Subcutaneous adipose tissue (tissue), 4 donors: ENCODE results near the gene HSF5. TPM values are rescaled to one million over a fixed set of nuclear protein-coding genes. Genes with fewer than 3 reads are reported as not detected.

Source experiments
- CTCF ChIP-seq: fragments of 450-650 bp; IDR thresholded peaks from one replicate; pipeline ENCODE4 v1.5.1; 2016; ENCODE audit warnings: low read depth, mild to moderate bottlenecking, control low read depth, antibody characterized with exemption, moderate library complexity
- total RNA-seq, 4 donors: library from RNA; depleted of rRNA; stranded (reverse); fragments of >200 nt; gene quantifications; one replicate each; pipeline ENCODE4 v1.1.0, GENCODE V29; 2016

HSF5 gene
- total RNA-seq, 4 donors from 2014 or later = not detected

- no peak for TF ChIP-seq CTCF
Observed at GRCh38 chr17:58527949-58528348, 39.7 kb upstream of the HSF5 start.

- TF ChIP-seq CTCF = no peak
Observed at GRCh38 chr17:58527306-58527705, 39.1 kb upstream of the HSF5 start.

GRCh38 chr17:58525239-58525638 is 37.0 kb upstream of the HSF5 start:
- no peak for TF ChIP-seq CTCF

DNA sequence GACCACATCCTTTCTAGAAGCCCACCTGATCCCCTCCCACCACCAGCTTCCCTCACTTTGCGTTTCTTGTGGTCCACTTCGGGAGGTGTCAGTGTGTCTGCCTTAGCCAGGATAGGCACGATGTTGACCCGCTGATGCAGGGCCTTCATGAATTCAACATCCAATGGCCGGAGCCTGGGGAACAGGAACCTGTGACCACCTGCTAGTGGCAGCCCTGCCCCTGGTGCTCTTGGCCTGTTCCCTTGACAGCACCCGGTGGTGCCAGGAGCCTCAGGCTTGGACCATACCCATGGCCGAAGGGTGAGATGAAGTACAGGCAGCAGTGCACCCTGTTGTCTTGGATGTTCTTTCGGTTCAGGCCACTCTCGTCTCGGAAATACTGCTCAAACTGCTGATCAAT is 33.5 kb upstream of the HSF5 start:
- no peak for TF ChIP-seq CTCF

DNA sequence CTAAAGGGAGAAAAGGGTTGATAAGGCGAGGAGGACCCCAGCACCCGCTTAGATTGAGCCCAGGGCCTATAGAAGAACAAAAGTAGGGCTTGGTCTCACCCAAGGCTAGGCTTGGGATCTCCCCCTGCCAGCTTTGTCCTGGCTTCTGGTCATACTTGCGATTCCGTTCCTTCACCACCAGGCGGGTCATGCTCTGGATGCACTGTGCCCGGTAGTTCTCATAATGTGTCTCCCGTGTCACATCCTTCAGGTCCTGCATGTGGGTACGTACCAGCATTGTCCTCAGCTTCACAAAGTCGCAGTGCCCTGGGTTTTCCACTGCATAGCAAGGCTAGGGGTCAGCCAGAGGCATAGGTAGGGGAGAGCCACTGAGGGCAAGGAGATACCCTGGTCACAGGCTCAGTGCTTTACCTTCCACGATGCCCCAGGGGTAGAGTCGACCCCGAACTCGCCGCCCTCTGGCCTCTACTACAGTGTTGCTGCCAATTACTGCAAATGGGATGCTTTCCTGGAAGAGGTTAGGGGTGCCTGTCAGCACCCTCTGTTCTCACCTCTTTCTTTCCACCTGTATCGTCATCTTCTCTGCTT is 32.7 kb upstream of the HSF5 start:
- no peak for TF ChIP-seq CTCF

GRCh38 chr17:58517928-58518609 is 29.9 kb upstream of the HSF5 start:
- TF ChIP-seq CTCF = no peak

DNA sequence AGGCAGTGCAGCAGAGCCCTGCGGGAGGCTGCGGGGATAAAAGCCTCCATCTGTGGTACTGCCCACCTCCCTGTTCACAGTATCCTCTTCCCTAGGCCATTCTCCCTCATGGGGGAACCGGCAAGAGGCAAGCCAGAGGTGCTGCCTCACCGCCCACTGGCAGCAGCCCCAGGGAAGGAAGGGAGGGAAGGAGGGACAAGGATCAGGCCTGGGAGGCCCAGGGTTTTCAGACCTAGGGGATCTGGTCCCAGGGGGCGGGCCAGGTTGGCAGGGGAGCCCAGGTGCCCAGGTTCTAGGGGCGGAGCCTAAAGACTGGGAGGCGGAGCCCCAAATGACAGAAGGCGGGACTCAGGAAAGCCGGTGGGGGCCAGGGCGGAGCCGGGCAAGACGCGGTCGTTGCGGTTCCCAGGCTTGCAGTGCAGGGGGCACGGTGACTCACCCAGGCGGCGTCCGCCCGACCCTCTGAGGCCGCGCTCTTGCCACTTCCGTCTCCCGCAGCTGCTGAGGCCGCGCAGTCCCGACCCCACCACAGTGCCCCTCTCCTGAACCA is 29.2 kb upstream of the HSF5 start:
- TF ChIP-seq CTCF = no peak
